PC-9 (cell line): Measurements from ENCODE around the gene C1orf21. TPM values are rescaled to one million over a fixed set of nuclear protein-coding genes. Genes with fewer than 3 reads are reported as not detected.

Source experiments
- BruUV-seq: library from RNA; stranded (reverse); fragments of 400-500 nt; replicated peaks from 2 replicates; lab custom pipeline; 2021; lab: Mats Ljungman, UMichigan
- CTCF ChIA-PET: fragments of 300-600 bp; sonication (Branson Sonifier 250); formaldehyde crosslinking; loops from one replicate; lab custom pipeline; 2022; ENCODE audit warnings: antibody characterized with exemption; lab: Charles Lee
- POLR2A ChIA-PET: fragments of 300-600 bp; sonication (Branson Sonifier 250); formaldehyde crosslinking; loops from one replicate; lab custom pipeline; 2022; ENCODE audit warnings: antibody characterized with exemption; ENCODE audit not compliant: unreplicated experiment; lab: Charles Lee
- DNase-seq, 2 experiments: peaks; one replicate each; pipeline versions ENCODE4 v3.0.0 to v3.0.0-alpha.2; 2015 to 2022; ENCODE audit warnings: mixed read lengths in 1 of 2
- H2AFZ ChIP-seq: fragments of 200-600 bp; sonication (generic); 2 replicates; pipeline ENCODE4 v1.8.1; 2017; ENCODE audit warnings: antibody characterized with exemption
- H3F3A ChIP-seq: fragments of 200-600 bp; sonication (generic); 2 replicates; pipeline ENCODE4 v1.8.1; 2017; ENCODE audit warnings: antibody characterized with exemption, mild to moderate bottlenecking, low read depth; ENCODE audit not compliant: insufficient read depth
- H3K27ac ChIP-seq: fragments of 200-600 bp; sonication (generic); 2 replicates; pipeline ENCODE4 v1.6.1; 2016; ENCODE audit warnings: mixed run types
- H3K27me3 ChIP-seq: fragments of 200-600 bp; sonication (generic); 2 replicates; pipeline ENCODE4 v1.6.1; 2016; ENCODE audit warnings: low read depth, mixed run types; ENCODE audit not compliant: insufficient read depth
- H3K36me3 ChIP-seq: fragments of 200-600 bp; sonication (generic); 2 replicates; pipeline ENCODE4 v1.6.1; 2016; ENCODE audit warnings: low read depth, mixed run types
- H3K4me1 ChIP-seq: fragments of 200-600 bp; sonication (generic); replicated peaks from 2 replicates; pipeline ENCODE4 v1.6.1; 2016; ENCODE audit warnings: mixed run types; ENCODE audit not compliant: insufficient read depth
- H3K4me2 ChIP-seq: fragments of 200-600 bp; sonication (generic); 2 replicates; pipeline ENCODE4 v1.6.1; 2017; ENCODE audit warnings: mixed run types
- H3K4me3 ChIP-seq: fragments of 200-600 bp; sonication (generic); 2 replicates; pipeline ENCODE4 v1.6.1; 2016; ENCODE audit warnings: mixed run types
- H3K79me2 ChIP-seq: fragments of 200-600 bp; sonication (generic); 2 replicates; pipeline ENCODE4 v1.6.1; 2017; ENCODE audit warnings: low read depth, mixed run types
- H3K9me2 ChIP-seq: fragments of 200-600 bp; sonication (generic); 2 replicates; pipeline ENCODE4 v1.8.1; 2017; ENCODE audit warnings: mild to moderate bottlenecking; ENCODE audit not compliant: insufficient read depth
- H3K9me3 ChIP-seq: fragments of 200-600 bp; sonication (generic); 2 replicates; pipeline ENCODE4 v1.8.1; 2016; ENCODE audit warnings: low read depth; ENCODE audit not compliant: insufficient read depth
- H4K20me1 ChIP-seq: fragments of 200-600 bp; sonication (generic); 2 replicates; pipeline ENCODE4 v1.8.1; 2017; ENCODE audit not compliant: insufficient read depth
- EZH2 ChIP-seq: fragments of 200-600 bp; sonication (generic); IDR thresholded peaks from 2 replicates; pipeline ENCODE4 v1.8.0; 2017; ENCODE audit warnings: antibody characterized with exemption, low read depth
- intact Hi-C: fragments of 100-400 bp; cut with micrococcal nuclease; formaldehyde crosslinking; loops from one replicate; pipeline ENCODE4 v1.10.0; 2022; ENCODE audit not compliant: unreplicated experiment
- total RNA-seq: library from RNA; stranded (reverse); gene quantifications from 2 replicates; pipeline ENCODE4 v1.2.3, GENCODE V29; 2021
- TF ChIP-seq, protein P1 (sequence below): fragments of 200-600 bp; sonication (generic); conservative IDR thresholded peaks from 2 replicates; pipeline ENCODE4 v1.6.1; 2017; ENCODE audit warnings: mixed run types, antibody characterized with exemption, mild to moderate bottlenecking, moderate library complexity

The C1orf21 gene
- total RNA-seq, 1 experiment from 2014 or later: 13.8 TPM

DNA sequence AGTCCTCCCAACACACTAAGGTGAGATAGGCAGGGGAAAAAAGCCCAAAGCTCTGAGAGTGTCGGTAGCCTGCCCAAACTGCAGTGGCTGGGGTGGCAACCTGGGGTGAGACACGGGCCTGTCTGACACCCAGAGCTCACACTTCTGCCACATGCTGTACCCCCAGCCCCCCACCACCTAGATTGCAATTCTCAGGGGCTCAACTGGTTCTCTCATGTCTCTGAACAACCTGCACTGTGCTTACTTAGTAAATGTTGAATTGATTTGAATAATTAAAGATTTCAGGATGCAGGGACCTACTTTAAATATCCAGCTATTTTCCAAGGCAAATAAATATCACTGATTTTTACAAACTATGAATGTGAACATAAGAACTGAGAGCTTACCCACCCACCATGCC, 252.4 kb downstream of the C1orf21 start:
- Histone ChIP-seq H3K9me3 (no peaks in the 10 kb centered on the region), H3K9me2 (no peaks in the 10 kb centered on the region), H3F3A (no peaks in the 10 kb centered on the region), H3K27ac (no peak overlapping the region), H3K4me2 (no peak overlapping the region), H2AFZ (no peak overlapping the region), H4K20me1 (no peaks in the 10 kb centered on the region), H3K36me3 (no peaks in the 10 kb centered on the region), H3K4me1 (no peaks in the 10 kb centered on the region), H3K79me2 (no peaks in the 10 kb centered on the region), H3K27me3 (no peaks in the 10 kb centered on the region), H3K4me3 (no peak overlapping the region)
- BruUV-seq: no TSS peak
- CTCF ChIA-PET: no interaction called here
- TF ChIP-seq, protein P1, sequence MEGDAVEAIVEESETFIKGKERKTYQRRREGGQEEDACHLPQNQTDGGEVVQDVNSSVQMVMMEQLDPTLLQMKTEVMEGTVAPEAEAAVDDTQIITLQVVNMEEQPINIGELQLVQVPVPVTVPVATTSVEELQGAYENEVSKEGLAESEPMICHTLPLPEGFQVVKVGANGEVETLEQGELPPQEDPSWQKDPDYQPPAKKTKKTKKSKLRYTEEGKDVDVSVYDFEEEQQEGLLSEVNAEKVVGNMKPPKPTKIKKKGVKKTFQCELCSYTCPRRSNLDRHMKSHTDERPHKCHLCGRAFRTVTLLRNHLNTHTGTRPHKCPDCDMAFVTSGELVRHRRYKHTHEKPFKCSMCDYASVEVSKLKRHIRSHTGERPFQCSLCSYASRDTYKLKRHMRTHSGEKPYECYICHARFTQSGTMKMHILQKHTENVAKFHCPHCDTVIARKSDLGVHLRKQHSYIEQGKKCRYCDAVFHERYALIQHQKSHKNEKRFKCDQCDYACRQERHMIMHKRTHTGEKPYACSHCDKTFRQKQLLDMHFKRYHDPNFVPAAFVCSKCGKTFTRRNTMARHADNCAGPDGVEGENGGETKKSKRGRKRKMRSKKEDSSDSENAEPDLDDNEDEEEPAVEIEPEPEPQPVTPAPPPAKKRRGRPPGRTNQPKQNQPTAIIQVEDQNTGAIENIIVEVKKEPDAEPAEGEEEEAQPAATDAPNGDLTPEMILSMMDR: no peak
- TF ChIP-seq EZH2: no peak
- POLR2A ChIA-PET: no interaction called here
- intact Hi-C loops: no loop called here
- no peak for DNase-seq

DNA sequence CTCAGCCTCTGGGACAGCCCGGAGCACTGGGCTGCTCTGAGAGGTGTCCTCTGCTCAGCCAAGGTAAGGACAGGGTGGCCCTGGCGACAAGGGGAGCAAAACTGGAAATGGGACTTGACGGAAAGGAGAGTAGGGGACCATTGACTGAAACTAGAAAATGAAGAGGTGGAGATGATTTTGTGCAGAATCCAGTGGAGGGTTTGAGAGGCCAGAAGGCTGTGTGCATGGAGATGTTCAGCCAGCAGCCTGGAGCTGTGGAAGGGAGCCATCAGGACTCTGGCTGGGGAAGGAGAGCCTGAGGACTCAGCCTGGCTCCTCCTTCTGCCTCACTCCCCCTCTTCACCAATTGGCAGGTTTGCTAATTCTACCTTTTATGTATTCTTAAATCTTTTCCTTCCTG, 253.7 kb downstream of the C1orf21 start:
- Histone ChIP-seq H3K27ac (no peak overlapping the region), H3F3A (no peaks in the 10 kb centered on the region), H3K4me3 (no peak overlapping the region), H3K79me2 (no peaks in the 10 kb centered on the region), H4K20me1 (no peaks in the 10 kb centered on the region), H3K36me3 (no peaks in the 10 kb centered on the region), H3K9me3 (no peaks in the 10 kb centered on the region), H3K27me3 (no peaks in the 10 kb centered on the region), H3K4me2 (no peak overlapping the region), H3K9me2 (no peaks in the 10 kb centered on the region), H2AFZ (no peak overlapping the region), H3K4me1 (no peaks in the 10 kb centered on the region)
- BruUV-seq: no TSS peak
- DNase-seq: no peak
- intact Hi-C loops: no loop called here
- TF ChIP-seq, protein P1: no peak
- no peak for TF ChIP-seq EZH2
- POLR2A ChIA-PET: no interaction called here
- CTCF ChIA-PET: no interaction called here

- no peaks in the 10 kb centered on the region for H3K4me1 ChIP-seq
- BruUV-seq: no TSS peak
- intact Hi-C loops: no loop called here
- no peaks in the 10 kb centered on the region for H3K9me3 ChIP-seq
- ChIA-PET POLR2A (interaction anchor here (0.6 kb wide), 1 partner anchor 602 kb away, joined by 3 read pairs; no protein-coding TSS in a partner anchor), CTCF (no interaction called here)
- no peaks in the 10 kb centered on the region for H3K79me2 ChIP-seq
- H3F3A ChIP-seq: no peaks in the 10 kb centered on the region
- H3K9me2 ChIP-seq: no peaks in the 10 kb centered on the region
- no peak overlapping the region for H3K4me2 ChIP-seq
- H2AFZ ChIP-seq: no peak overlapping the region
- no peak overlapping the region for H3K27ac ChIP-seq
- TF ChIP-seq, protein P1: no peak
- TF ChIP-seq EZH2: no peak
- H3K27me3 ChIP-seq: no peaks in the 10 kb centered on the region
- no peaks in the 10 kb centered on the region for H3K36me3 ChIP-seq
- H3K4me3 ChIP-seq: no peak overlapping the region
- no peak for DNase-seq
- no peaks in the 10 kb centered on the region for H4K20me1 ChIP-seq
These were observed 255.1 kb downstream of the C1orf21 start for GRCh38 chr1:184641894-184642293.
